Measurements from ENCODE around the gene DOHH. TPM values are rescaled to one million over a fixed set of nuclear protein-coding genes. Genes with fewer than 3 reads are reported as not detected.

DOHH gene
- total and polyA plus RNA-seq, 8 donors, result 0.45 to 21.7 (median 13.6) TPM; not detected in 1

DNA sequence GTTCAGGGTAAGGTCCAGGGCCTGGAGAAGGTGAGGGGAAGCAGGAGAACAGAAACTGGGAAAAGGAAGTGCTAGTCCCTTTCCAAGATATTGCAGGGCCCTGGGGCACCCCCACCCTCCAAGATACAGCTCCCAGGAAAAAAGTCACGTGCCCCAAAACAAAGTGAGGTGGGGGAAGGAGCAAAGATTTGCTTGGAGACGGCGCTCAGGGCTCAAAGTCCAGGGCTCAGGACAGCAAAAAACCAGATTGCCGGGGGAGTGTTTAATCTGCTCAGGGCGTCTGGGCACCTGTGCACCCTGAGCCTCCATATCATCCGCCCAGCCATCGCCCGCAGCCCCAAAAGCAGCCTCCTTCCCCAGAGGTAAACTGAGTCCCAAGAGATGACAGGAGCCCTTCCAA, 26.5 kb downstream of the DOHH start:
- no peaks in the 10 kb centered on the region for H3K9me3 ChIP-seq
- peaks cover 0 to 7% (median 0%) of the 10 kb centered on the region in 3 donors for H3K27me3 ChIP-seq
- H3K27ac ChIP-seq, result peak overlapping the region; percentile 46 to 74 (median 71)
- WGBS, 5 donors, result 25 to 52% (median 38%) methylated on average over 8 of the region's 8 CpGs
- DNase-seq, result peak; percentile 72 to 84
- peaks cover 10 to 51% (median 35%) of the 10 kb centered on the region in 4 donors for H3K4me1 ChIP-seq
- TF ChIP-seq POLR2A (IDR thresholded peaks at IDR 0.05) (no peak), EP300 (IDR thresholded peaks at IDR 0.05) (no peak), POLR2AphosphoS5 (IDR thresholded peaks at IDR 0.05) (no peak)
- TF ChIP-seq, protein P1, sequence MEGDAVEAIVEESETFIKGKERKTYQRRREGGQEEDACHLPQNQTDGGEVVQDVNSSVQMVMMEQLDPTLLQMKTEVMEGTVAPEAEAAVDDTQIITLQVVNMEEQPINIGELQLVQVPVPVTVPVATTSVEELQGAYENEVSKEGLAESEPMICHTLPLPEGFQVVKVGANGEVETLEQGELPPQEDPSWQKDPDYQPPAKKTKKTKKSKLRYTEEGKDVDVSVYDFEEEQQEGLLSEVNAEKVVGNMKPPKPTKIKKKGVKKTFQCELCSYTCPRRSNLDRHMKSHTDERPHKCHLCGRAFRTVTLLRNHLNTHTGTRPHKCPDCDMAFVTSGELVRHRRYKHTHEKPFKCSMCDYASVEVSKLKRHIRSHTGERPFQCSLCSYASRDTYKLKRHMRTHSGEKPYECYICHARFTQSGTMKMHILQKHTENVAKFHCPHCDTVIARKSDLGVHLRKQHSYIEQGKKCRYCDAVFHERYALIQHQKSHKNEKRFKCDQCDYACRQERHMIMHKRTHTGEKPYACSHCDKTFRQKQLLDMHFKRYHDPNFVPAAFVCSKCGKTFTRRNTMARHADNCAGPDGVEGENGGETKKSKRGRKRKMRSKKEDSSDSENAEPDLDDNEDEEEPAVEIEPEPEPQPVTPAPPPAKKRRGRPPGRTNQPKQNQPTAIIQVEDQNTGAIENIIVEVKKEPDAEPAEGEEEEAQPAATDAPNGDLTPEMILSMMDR (IDR thresholded peaks at IDR 0.05), result no peak
- no peak overlapping the region for H3K4me3 ChIP-seq
- H3K36me3 ChIP-seq, result peaks cover 0 to 8% (median 0%) of the 10 kb centered on the region in 4 donors
- intact Hi-C loops (cut with DNase I; ENCODE audit: low total_unique reads), result loop anchor here (5.0 kb wide), 1 partner anchor 152 kb away; no protein-coding TSS in a partner anchor

DNA sequence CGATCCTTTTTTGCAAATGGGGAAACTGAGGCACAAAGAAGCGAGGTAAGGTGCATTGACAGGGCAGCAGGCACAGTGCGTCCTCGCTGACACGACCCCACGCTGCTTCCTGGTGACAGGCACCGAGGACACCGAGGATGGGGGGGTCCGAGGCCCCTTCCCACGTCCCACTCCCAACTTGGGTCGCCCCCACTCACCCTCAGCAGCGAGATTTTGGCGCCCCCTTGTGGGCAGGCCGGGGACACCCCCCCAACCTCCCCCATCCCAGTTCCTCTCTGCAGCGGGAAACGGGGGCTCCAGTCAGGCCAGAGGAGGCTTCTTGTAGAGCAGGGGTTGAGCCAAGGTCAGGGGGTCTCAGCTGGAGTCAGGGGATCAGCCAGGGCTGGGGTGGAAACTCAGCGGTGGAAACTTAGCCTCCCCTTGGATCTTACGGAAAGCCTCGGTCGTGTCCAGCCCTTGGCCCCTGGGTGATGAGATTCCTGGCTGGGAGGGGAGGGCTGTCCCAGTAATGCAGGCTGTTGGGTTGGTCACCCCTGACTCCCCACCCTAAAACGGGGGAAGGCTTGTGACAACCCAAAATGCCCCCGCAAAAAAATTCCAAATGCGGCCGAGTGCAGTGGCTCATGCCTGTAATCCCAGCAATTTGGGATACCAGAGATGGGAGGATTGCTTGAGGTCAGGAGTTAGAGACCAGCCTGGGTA, 28.4 kb downstream of the DOHH start:
- H3K4me1 ChIP-seq, result peaks cover 15 to 62% (median 43%) of the 10 kb centered on the region in 4 donors
- intact Hi-C loops (cut with DNase I; ENCODE audit: low total_unique reads), result loop anchor here (5.0 kb wide), 1 partner anchor 150 kb away; no protein-coding TSS in a partner anchor
- peaks cover 0 to 8% (median 2%) of the 10 kb centered on the region in 4 donors for H3K36me3 ChIP-seq
- TF ChIP-seq POLR2A (IDR thresholded peaks at IDR 0.05), result no peak
- TF ChIP-seq, protein P1 (IDR thresholded peaks at IDR 0.05), result peak in 5 of 7 experiments; percentile 63 to 83 (median 82)
- no peak for TF ChIP-seq EP300 (IDR thresholded peaks at IDR 0.05)
- peak; percentile 42 to 53 for DNase-seq
- WGBS, 5 donors, result 27 to 31% (median 29%) methylated on average over 22 to 24 of the region's 24 CpGs
- H3K27me3 ChIP-seq, result no peaks in the 10 kb centered on the region
- H3K4me3 ChIP-seq, result no peak overlapping the region
- peak overlapping the region in 1 of 5 donors; percentile 62 for H3K27ac ChIP-seq
- H3K9me3 ChIP-seq, result no peaks in the 10 kb centered on the region

DNA sequence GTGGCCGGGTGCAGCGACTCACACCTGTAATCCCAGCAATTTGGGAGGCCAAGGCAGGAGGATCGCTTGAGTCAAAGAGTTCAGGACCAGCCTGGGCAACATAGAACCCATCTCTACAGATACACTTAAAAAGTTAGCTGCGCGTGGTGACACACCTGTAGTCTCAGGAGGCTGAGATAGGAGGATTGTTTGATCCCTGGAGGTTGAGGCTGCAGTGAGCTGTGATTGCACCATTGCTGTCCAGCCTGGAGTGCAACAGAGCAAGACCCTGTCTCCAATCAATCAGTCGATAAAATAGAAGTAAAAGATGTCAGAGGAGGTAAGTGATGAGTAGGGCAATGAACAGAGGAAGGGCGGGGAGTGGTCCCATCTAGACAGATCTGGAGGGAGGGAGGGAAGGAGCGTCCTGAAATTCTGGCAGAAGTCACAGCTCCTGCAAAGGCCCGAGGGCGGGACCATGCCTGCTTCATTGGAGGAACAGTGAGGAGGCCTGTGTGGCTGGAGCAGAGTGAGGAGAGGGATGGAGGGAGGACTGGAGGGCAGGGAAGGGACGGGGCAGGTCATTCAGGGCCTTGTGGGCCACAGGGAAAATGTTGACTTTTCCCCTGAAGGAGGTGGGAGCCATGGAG, 29.9 kb downstream of the DOHH start:
- TF ChIP-seq EP300 (IDR thresholded peaks at IDR 0.05) (no peak), POLR2A (IDR thresholded peaks at IDR 0.05) (no peak), POLR2AphosphoS5 (IDR thresholded peaks at IDR 0.05) (no peak)
- TF ChIP-seq, protein P1 (IDR thresholded peaks at IDR 0.05), result no peak
- Histone ChIP-seq H3K4me1 (peaks cover 15 to 77% (median 50%) of the 10 kb centered on the region in 4 donors), H3K27ac (peak overlapping the region in 3 of 5 donors; percentile 18 to 70 (median 34)), H3K36me3 (peaks cover 0 to 6% (median 3%) of the 10 kb centered on the region in 4 donors), H3K9me3 (no peaks in the 10 kb centered on the region), H3K4me3 (no peak overlapping the region), H3K27me3 (no peaks in the 10 kb centered on the region)
- WGBS, 5 donors, result 51 to 60% (median 55%) methylated on average over 11 of the region's 11 CpGs
- DNase-seq, result no peak
- intact Hi-C loops (cut with DNase I; ENCODE audit: low total_unique reads), result loop anchor here (5.0 kb wide), 1 partner anchor 148 kb away; no protein-coding TSS in a partner anchor

DNA sequence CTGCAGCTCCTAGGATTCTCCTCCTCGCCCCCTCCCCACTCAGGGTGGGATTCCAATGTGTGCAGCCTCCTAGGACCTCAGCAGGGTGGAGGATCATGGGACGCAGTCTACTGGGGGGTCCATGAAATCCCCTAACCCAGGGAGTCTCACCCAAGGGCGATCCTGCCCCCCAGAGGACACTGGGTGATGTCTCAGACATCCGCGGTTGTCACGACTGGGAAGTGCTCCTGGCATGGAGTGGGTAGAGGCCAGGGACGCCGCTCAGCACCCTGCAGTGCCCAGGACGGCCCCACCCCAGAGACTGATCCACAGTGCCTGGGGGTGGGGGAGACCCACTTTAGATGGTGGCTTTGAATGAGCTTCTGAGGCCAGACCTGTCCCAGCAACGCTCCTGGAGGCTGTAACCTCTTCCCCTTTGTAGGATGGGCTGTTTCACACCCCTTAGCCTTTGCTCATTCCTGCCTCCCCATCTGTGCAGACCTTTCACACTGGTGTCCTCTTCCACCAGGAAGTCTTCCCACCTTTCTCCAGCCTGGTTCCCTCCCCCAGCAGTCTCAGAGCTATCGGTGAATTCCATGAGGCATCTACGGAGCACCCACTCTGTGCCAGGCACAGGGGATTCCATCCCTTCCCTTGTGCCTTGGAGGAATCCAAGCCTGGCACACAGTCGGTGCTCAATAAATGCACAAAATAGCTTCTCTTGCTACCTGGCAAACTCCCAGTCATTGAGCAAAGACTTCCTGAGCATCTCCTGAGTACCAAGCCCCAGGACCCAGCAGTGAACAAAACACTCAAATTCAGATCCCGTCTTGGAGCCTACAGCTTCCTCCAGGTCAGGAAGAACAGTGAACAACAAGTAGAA, 30.6 kb downstream of the DOHH start:
- H3K4me3 ChIP-seq, result no peak overlapping the region
- H3K36me3 ChIP-seq, result peaks cover 0 to 10% (median 4%) of the 10 kb centered on the region in 4 donors
- TF ChIP-seq, protein P1 (IDR thresholded peaks at IDR 0.05), result no peak
- no peak for TF ChIP-seq POLR2AphosphoS5 (IDR thresholded peaks at IDR 0.05)
- no peak for TF ChIP-seq EP300 (IDR thresholded peaks at IDR 0.05)
- TF ChIP-seq POLR2A (IDR thresholded peaks at IDR 0.05), result no peak
- intact Hi-C loops (cut with DNase I; ENCODE audit: low total_unique reads), result loop anchor here (5.0 kb wide), 1 partner anchor 148 kb away; no protein-coding TSS in a partner anchor
- H3K27me3 ChIP-seq, result no peaks in the 10 kb centered on the region
- peaks cover 15 to 80% (median 52%) of the 10 kb centered on the region in 4 donors for H3K4me1 ChIP-seq
- 42 to 70% (median 50%) methylated on average over 8 to 14 of the region's 14 CpGs for WGBS, 5 donors
- peak overlapping the region in 2 of 5 donors; percentile 34 to 70 for H3K27ac ChIP-seq
- H3K9me3 ChIP-seq, result no peaks in the 10 kb centered on the region
- DNase-seq, result no peak

All from stomach (tissue), 9 donors.